ENCODE measurements around the gene SLC28A3.

The SLC28A3 gene

DNA sequence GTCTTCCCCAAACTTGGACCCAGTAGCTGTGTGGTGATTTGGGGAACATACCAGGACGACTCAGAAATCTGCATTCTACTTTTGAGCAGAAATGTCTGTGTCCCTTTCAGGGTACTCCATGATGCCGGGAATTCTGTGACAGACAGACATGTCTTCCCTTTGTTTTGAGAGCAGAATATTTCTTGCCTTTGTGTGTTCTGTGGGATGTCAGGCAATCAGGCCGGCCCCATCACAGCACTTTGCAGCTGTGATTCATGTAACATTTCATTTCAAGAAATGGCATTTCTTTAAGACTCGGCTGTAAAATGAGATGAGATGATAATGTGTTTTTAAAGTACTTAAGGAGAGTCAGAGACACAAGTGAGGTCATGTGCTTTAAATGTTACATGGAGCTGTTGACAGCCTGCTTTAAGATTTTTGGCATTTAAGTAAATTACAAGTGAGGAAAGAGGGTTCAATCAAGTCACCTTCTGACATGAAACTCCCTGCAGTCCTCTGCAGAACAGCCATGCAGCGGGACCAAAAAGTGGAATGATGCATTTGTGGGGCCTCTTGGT lies 98.7 kb downstream of the SLC28A3 start:
- no peak for DNase-seq (ENCODE audit: low read depth in 2 of 2)

DNA sequence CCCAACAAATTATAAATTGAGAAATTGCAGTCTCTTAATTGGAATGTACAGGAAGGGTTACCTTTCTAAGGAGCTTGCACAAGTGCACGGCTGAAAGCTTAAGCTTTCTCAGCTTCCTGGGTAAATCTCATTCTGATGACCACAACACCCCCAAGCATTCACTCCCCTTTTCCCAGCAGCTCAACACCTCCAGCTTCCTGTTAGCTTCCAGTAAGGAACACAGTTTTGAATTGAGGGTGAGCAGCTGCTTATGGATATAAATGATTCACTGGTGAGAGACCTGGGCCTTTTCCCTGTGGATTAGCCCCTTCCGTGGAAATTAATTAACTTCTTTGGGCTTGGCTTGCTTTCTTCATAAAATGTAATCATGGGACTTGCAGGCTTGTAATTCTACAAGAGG lies 101.2 kb downstream of the SLC28A3 start:
- DNase-seq (ENCODE audit: low read depth in 2 of 2) = no peak

DNA sequence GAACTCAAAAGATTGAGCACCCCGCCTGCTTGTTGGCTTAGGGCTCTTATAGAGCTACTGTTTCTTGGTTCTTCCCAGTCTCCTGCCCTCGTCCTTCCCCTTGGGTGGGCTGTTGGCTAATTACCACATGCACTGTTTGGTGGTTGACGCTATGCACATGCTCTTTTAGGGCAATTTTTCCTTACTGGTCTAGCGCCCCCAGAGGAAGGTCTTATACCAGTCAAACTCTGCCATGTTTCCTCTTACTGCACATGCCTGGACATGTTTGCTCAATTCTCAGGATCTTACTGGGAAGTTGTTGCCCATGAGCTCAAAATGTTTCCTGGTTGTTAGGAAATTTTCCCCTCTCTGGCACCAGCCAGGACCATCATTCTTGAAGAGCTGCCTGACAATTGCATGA lies 101.9 kb downstream of the SLC28A3 start:
- no peak for DNase-seq (ENCODE audit: low read depth in 2 of 2)

DNA sequence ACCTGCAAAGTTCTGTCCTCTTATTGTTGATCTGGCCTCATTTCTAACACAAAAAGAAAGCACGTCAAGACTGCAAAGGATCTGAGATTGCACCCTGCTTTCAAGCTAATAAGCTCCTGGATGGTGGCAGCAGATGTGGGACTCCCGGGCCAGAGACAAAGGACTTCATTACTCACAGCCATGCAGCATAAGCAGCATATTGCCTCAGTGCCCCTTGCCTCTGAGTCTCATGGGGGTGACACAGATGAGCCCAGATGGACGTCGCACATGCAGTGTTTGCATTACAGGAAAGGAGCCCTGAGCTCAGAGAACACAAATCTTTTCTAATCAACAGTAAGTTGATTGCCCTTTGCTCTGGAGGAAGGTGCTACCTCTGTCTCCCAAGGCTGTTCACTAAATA lies 105.0 kb downstream of the SLC28A3 start:
- DNase-seq (ENCODE audit: low read depth in 2 of 2) = no peak

DNA sequence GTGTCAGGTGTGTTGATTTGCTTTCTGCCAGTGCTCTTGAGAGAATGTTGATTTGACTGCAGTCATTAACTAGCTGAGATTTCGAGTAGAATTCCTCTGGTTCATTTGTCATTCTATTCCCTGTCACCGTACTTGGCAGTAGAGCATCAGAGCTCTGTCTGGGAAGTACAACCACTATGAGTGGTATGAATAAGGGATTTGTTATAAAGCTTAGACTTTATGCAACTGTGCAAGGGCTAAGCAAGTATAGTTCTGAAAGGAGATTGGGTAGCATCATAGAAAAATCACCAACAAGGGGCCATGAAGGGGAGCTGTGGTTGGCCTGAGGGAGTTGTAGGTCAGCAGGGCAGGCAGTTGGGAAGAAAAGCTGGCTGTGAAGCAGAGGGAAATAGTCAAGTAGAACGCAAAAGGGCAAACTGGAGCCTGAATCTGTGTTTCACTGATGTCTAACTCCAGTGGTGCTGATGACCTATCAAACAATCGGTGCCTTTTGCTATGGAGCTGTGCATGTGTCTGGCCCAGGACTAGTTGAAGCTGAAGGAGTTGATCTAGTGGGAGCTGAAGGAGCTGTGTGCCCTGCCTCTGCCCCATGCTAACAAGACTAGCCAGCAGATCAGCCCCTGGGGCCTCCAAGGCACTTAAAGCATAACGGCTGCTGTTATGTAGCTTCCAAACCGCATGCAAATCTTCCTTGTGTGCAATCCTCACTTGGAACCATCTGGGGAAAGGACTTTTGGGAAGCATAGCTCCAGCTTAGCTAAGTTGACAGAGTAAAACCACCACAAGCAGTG lies 110.0 kb downstream of the SLC28A3 start:
- DNase-seq (ENCODE audit: low read depth in 2 of 2) = no peak

DNA sequence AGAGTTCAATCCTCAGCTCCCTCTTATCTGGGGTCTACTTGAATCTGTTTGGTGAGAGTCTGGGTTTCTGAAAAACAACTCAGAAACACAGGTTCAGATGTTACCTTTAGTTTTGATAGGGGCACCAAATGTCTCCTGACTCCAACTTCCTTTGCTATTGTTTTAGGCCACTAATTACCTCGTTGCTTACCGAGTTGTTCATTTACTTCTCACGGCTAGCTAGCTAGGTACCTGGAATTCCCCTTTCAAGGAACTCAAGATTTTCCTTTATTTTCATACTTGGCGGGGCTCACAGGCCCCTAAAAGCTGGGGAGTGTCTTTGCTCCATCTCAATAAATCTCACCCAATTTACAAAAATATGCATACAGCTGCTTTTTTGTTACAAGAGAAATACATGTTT lies 111.4 kb downstream of the SLC28A3 start:
- no peak for DNase-seq (ENCODE audit: low read depth in 2 of 2)

DNA sequence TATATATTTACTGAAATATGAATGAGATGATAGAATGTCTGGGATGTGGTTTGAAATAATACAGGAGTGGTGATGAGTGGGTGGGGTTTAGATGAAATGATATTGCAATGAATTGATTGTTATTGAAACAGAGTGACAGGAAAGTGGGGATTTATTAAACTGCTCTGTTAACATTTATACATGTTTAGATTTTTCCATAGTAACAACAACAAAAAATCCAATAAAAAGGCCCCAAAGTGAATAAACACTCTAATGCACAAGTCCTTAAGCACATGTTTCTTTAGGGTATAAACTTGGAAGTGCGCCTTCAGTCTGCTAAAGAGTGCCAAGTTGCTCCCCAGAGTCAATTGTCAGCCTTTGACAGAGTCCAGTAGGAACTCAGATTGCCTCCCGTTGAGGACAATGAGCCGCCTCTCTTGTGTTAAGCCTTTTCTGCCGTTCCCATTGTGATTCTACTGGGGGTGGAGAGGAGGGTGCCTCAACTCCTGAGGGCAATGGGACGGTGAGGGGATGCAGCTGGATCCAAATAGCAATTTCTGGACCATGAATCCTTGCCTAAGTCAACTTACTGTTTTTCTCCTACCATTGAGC lies 112.3 kb downstream of the SLC28A3 start:
- no peak for DNase-seq (ENCODE audit: low read depth in 2 of 2)

DNA sequence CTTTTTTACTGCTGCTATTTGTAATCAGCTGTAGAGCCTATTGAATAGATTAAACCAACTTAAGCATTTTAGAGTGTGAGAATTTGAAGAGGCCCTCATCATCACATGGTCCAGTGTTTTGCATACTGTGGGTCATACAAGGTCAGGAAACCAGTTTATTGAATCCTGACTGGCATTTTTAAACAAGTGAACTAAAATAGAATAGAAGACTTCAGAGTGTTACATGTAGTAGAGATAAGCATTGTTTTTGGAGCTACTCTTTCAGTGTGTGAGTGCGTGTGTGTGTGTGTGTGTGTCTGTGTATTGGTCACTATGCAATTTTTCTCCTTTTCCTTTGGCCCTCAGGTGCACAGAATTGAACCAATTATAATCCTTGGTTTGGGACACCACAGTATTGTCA lies 114.4 kb downstream of the SLC28A3 start:
- no peak for DNase-seq (ENCODE audit: low read depth in 2 of 2)

Measured in fibroblast of skin of left biceps (primary cell).